Tibial nerve (tissue), 4 donors: ENCODE results near the gene LRRC74B. TPM values are rescaled to one million over a fixed set of nuclear protein-coding genes. Genes with fewer than 3 reads are reported as not detected.
"Not testable (repeated sequence)": the region's sequence is repeated elsewhere in the genome, so short reads cannot be mapped to it uniquely, and the experiment has no call there.

Experiments
- DNase-seq, 2 donors: peaks; one replicate each; pipeline ENCODE4 v3.0.0-alpha.2; 2019; ENCODE audit warnings: low spot score in 2 of 2
- H3K27ac ChIP-seq, 4 donors: fragments of 200-600 bp; sonication (generic) in 3 of 4; one replicate each; pipeline ENCODE4 v1.5.1; 2017 to 2019; ENCODE audit warnings: mild to moderate bottlenecking in 1 of 4
- H3K27me3 ChIP-seq, 2 donors: fragments of 200-600 bp; sonication (generic) in 1 of 2; one replicate each; pipeline versions ENCODE4 v1.5.1 to v1.6.0; 2017 to 2019
- H3K36me3 ChIP-seq, 3 donors: fragments of 200-600 bp; sonication (generic); one replicate each; pipeline ENCODE4 v1.5.1; 2018 to 2019
- H3K4me1 ChIP-seq, 4 donors: fragments of 200-600 bp; sonication (generic) in 3 of 4; one replicate each; pipeline ENCODE4 v1.5.1; 2017 to 2019
- H3K4me3 ChIP-seq, 4 donors: fragments of 200-600 bp; sonication (generic) in 3 of 4; one replicate each; pipeline ENCODE4 v1.5.1; 2017 to 2019; ENCODE audit warnings: mild to moderate bottlenecking in 1 of 4, moderate library complexity in 1 of 4
- H3K9me3 ChIP-seq, 4 donors: fragments of 200-600 bp; sonication (generic) in 3 of 4; one replicate each; pipeline ENCODE4 v1.5.1; 2017 to 2019
- EP300 ChIP-seq, 2 donors: sonication (generic); formaldehyde crosslinking; IDR thresholded peaks; one replicate each; pipeline ENCODE4 v1.6.1; 2017; ENCODE audit warnings: antibody characterized with exemption in 2 of 2, mild to moderate bottlenecking in 1 of 2
- POLR2A ChIP-seq, 2 donors: fragments of 450-650 bp; IDR thresholded peaks; one replicate each; pipeline ENCODE4 v1.6.1; 2017; ENCODE audit warnings: antibody characterized with exemption in 2 of 2, mild to moderate bottlenecking in 2 of 2, moderate library complexity in 2 of 2
- WGBS, 2 donors: methylation state at CpG; one replicate each; pipeline ENCODE4 v1.1.5; 2018; 5-methylcytosine and 5-hydroxymethylcytosine counted together
- total RNA-seq, 4 donors: library from RNA; depleted of rRNA; stranded (reverse); fragments of >200 nt; gene quantifications; one replicate each; pipeline ENCODE4 v1.1.0, GENCODE V29; 2016
- TF ChIP-seq, protein P1 (sequence below), 5 experiments: fragments of 200-600 bp in 3 of 5; fragments of 450-650 bp in 2 of 5; sonication (generic) in 3 of 5; IDR thresholded peaks; one replicate each; pipeline ENCODE4 v1.5.1; 2016 to 2019; ENCODE audit warnings: antibody characterized with exemption in 5 of 5, mild to moderate bottlenecking in 3 of 5, moderate library complexity in 2 of 5

LRRC74B gene
- total RNA-seq, 4 donors from 2014 or later: 0.39 TPM; not detected in 3

- no peak overlapping the region for H3K4me3 ChIP-seq
- no peak for DNase-seq
- TF ChIP-seq EP300 (IDR thresholded peaks at IDR 0.05) (no peak), POLR2A (IDR thresholded peaks at IDR 0.05) (no peak)
- TF ChIP-seq, protein P1, sequence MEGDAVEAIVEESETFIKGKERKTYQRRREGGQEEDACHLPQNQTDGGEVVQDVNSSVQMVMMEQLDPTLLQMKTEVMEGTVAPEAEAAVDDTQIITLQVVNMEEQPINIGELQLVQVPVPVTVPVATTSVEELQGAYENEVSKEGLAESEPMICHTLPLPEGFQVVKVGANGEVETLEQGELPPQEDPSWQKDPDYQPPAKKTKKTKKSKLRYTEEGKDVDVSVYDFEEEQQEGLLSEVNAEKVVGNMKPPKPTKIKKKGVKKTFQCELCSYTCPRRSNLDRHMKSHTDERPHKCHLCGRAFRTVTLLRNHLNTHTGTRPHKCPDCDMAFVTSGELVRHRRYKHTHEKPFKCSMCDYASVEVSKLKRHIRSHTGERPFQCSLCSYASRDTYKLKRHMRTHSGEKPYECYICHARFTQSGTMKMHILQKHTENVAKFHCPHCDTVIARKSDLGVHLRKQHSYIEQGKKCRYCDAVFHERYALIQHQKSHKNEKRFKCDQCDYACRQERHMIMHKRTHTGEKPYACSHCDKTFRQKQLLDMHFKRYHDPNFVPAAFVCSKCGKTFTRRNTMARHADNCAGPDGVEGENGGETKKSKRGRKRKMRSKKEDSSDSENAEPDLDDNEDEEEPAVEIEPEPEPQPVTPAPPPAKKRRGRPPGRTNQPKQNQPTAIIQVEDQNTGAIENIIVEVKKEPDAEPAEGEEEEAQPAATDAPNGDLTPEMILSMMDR (IDR thresholded peaks at IDR 0.05): no peak
- H3K9me3 ChIP-seq: no peaks in the 10 kb centered on the region
- WGBS, 2 donors: 44 to 52% methylated on average over 7 of the region's 7 CpGs
- H3K27ac ChIP-seq: no peak overlapping the region
- H3K27me3 ChIP-seq: peaks cover 0 to 7% of the 10 kb centered on the region in 2 donors
- no peaks in the 10 kb centered on the region for H3K36me3 ChIP-seq
- H3K4me1 ChIP-seq: no peaks in the 10 kb centered on the region
Observed at GRCh38 chr22:21055880-21056319, 10.2 kb downstream of the LRRC74B start.

DNA sequence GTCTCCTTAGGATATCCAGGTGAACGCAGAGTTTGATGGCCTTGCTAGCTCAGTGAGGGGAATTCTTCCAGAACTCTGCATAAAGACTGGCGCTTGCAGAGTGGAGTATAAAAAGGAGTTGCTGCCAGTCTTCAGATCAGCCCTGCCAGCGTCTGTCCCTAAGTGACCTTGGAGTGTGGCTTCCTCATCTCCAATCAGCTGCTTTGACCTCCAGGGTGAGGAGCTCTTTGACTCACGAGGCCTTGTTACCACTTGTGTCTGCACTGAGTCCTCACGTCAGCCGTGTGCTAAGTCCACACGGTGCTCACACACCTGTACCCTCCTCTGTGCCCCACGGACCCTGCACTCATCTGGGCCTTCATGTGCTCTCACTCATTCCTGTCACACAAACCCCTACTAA is 14.6 kb downstream of the LRRC74B start:
- H3K4me3 ChIP-seq, H3K36me3 ChIP-seq, H3K27me3 ChIP-seq, H3K4me1 ChIP-seq, DNase-seq, H3K9me3 ChIP-seq, H3K27ac ChIP-seq: not testable (repeated sequence)
- 81 to 87% methylated on average over 6 to 7 of the region's 8 CpGs for WGBS, 2 donors

DNA sequence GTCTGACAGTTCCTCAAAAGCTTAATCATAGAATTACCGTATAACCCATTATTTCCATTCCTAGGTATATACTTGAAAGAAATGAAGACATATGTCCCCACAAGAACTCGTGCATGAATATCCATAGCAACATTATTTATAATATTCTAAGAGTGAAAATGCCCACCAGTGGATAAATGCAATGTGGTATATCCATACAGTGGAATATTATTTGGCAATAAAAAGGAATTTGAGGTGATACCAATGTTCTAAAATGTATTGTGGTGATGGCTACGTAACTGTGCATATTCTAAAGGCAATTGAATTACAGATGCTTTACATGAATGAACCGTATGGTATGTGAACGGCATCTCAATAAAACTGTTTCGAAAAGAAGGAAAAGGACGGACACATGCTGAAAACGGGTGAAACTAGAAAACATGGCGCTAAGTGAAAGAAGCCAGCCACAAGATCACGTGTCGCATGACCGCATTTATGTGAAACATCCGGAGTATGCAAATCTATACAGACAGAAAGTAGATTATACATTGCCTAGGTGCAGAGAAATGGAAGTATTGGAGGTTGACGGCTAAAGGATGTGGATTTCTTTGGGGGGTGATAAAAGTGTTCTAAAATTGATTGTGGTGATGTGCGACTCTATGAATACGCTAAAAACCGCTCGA is 16.0 kb downstream of the LRRC74B start:
- H3K27me3 ChIP-seq, H3K4me3 ChIP-seq, H3K4me1 ChIP-seq, H3K36me3 ChIP-seq, H3K27ac ChIP-seq, DNase-seq, H3K9me3 ChIP-seq: not testable (repeated sequence)
- 93 to 97% methylated on average over 12 to 15 of the region's 18 CpGs for WGBS, 2 donors

DNA sequence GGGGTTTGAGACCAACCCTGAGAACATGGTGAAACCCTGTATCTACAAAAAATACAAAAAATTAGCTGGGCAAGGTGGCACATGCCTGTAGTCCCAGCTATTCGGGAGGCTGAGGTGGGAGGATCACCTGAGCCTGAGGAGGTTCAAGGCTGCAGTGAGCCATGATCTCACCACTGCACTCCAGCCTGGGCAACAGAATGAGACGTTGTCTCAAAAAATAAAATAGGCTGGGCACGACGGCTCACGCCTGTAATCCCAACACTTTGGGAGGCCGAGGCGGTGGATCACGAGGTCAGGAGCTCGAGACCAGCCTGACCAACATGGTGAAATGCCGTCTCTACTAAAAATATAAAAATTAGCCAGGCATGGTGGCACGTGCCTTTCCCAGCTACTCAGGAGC is 18.7 kb downstream of the LRRC74B start:
- not testable (repeated sequence) for H3K27ac ChIP-seq, DNase-seq, H3K4me1 ChIP-seq, H3K9me3 ChIP-seq, H3K4me3 ChIP-seq, H3K27me3 ChIP-seq, H3K36me3 ChIP-seq
- 74 to 77% methylated on average over 11 of the region's 11 CpGs for whole genome bisulfite sequencing, 2 donors

DNA sequence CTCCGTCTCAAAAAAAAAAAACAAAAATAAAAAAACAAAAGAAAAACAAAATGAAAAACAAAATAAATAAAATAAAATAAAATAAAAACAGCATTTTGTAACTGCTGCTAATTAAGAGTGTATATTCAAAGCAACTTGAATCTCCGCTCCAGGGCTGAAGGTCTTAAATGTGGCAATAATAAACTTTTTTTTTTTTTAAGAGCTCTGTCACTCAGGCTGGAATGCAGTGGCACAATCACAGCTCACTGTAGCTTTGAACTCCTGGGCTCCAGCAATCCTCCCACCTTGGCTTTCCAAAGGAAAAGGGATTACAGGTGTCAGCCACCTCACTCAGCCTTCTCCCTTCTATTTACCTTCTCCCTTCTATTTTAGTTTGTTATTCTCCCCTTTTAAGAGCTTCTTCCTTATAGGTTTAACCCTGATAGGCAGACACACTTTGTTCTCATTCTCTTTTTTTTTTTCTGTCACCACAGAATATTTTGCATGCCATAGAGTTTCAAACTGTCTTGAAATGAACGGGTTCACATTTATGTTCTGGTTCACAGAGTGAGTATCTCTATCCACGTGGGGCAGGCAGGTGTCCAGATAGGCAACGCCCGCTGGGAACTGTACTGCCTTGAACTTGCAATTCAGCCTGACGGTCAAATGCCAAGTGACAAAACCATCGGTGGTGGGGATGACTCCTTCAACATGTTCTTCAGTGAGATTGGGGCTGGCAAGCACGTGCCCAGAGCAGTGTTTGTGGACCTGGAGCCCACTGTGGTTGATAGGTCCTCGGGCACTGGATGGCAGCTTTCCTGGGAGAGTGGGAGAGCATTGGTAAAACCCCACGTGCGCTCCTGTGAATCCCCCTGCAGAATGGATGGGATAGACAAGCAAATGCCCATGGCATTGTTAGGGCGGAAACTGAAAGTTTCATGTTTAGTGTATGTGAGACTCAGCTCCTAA is 19.4 kb downstream of the LRRC74B start:
- TF ChIP-seq EP300 (IDR thresholded peaks at IDR 0.05) (no peak), POLR2A (IDR thresholded peaks at IDR 0.05) (no peak)
- TF ChIP-seq, protein P1 (IDR thresholded peaks at IDR 0.05): no peak
- Histone ChIP-seq H3K4me3 (no peak overlapping the region), H3K27ac (no peak overlapping the region), H3K36me3 (no peaks in the 10 kb centered on the region), H3K4me1 (no peaks in the 10 kb centered on the region), H3K9me3 (no peaks in the 10 kb centered on the region), H3K27me3 (no peaks in the 10 kb centered on the region)
- WGBS, 2 donors: 71 to 74% methylated on average over 13 of the region's 13 CpGs
- no peak for DNase-seq

DNA sequence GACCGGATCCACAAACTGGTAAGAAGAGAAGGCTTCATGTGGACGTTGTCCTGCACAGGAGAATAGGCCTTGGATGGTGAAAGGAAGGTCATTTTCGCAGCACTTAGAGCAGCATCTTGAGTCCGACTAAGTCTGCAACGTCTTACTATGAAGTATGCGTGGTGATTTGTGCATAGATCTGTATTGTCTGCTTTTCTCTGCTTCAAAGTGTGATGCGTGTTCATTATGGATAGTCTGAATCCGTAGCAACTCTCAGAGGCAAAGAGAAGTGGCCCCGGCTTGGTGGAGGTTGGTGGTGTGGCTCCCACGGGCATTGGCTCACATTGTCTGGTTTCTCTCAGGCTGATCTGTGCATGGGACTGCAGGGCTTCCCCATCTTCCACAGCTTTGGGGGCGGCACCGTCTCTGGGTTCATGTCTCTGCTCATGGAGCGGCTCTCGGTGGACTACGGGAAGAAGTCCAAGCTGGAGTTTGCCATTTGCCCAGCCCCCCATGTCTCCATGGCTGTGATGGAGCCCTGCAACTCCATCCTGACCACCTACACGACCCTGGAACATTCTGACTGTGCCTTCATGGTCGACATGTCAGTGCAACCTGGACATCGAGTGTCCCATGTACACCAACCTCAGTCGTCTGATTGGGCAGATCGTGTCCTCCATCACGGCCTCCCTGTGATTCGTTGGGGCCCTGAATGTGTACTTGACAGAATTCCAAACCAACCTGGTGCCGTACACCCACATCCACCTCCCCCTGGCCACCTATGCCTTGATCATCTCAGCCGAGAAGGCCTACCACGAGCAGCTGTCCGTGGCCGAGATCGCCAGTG is 21.5 kb downstream of the LRRC74B start:
- 88 to 90% methylated on average over 27 to 28 of the region's 28 CpGs for WGBS, 2 donors
- Histone ChIP-seq H3K36me3 (no peaks in the 10 kb centered on the region), H3K4me3 (no peak overlapping the region), H3K9me3 (no peaks in the 10 kb centered on the region), H3K27me3 (no peaks in the 10 kb centered on the region), H3K27ac (no peak overlapping the region), H3K4me1 (no peaks in the 10 kb centered on the region)
- TF ChIP-seq EP300 (IDR thresholded peaks at IDR 0.05) (no peak), POLR2A (IDR thresholded peaks at IDR 0.05) (no peak)
- TF ChIP-seq, protein P1 (IDR thresholded peaks at IDR 0.05): no peak
- DNase-seq: no peak
